Measurements from ENCODE around the gene NCAPD3. TPM values are rescaled to one million over a fixed set of nuclear protein-coding genes. Genes with fewer than 3 reads are reported as not detected.

The NCAPD3 gene
- total RNA-seq, 1 experiment from 2014 or later, result 52.2 TPM

DNA sequence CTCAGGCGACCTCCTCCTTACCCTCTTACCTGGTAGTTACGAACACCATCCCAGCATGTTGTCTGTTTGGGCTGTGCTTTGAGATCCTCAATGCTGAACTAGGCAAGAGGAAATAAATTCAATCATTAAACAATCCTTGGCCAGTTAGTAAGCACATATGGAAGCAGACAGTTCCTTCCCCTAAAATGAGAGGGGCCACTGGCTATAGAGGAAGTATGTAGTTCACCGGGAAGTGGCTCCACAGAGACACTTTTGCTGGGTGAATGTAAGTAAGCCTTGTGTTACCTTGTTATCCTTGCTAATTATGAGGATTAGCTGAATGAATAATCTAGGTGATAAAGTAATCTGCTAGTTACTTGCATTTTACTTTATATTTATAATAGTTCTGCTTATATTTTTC lies 26.5 kb upstream of the NCAPD3 start:
- Mint-ChIP-seq H3K27ac (no peak overlapping the region), H3K4me3 (no peak overlapping the region), H3K9me3 (no peaks in the 10 kb centered on the region), H3K36me3 (ENCODE audit: insufficient read depth in 1 of 3, low read depth in 3 of 3) (peaks cover 19 to 49% (median 35%) of the 10 kb centered on the region in 3 experiments), H3K27me3 (ENCODE audit: low read depth) (no peaks in the 10 kb centered on the region), H3K4me1 (peaks cover 23 to 26% of the 10 kb centered on the region in 2 experiments)
- Histone ChIP-seq H4K91ac (ENCODE audit: insufficient read length, low read depth, low read length) (no peak overlapping the region), H2BK15ac (ENCODE audit: low read depth, low read length) (no peak overlapping the region), H3K23me2 (ENCODE audit: insufficient read length, low read depth, low read length, poor library complexity, severe bottlenecking) (peaks cover 3% of the 10 kb centered on the region), H2BK5ac (ENCODE audit: insufficient read length, low read length) (no peak overlapping the region), H3K4me1 (ENCODE audit: insufficient read depth, low read length) (0 out of 2 replicates have a peak, but pooled peaks cover 2% of the 10 kb centered on the region), H2BK20ac (ENCODE audit: low read depth, low read length, poor library complexity, severe bottlenecking) (no peak overlapping the region), H2BK12ac (ENCODE audit: insufficient read length, low read depth, low read length) (no peak overlapping the region), H3T11ph (ENCODE audit: low read length) (no peak overlapping the region), H4K5ac (ENCODE audit: insufficient read length, low read depth, low read length) (no peak overlapping the region), H4K20me1 (ENCODE audit: control insufficient read depth, insufficient read depth, insufficient read length) (no peaks in the 10 kb centered on the region), H3K27me3 (ENCODE audit: insufficient read depth, low read length) (no peaks in the 10 kb centered on the region), H3K4me2 (ENCODE audit: insufficient read depth, insufficient read length, low read length) (no peak overlapping the region), H3K23ac (ENCODE audit: insufficient read length, low read depth, low read length) (no peak overlapping the region), H2BK120ac (ENCODE audit: low read depth, low read length, poor library complexity, severe bottlenecking) (no peak overlapping the region), H3K79me2 (ENCODE audit: insufficient read depth, low read length) (no peaks in the 10 kb centered on the region), H3K18ac (ENCODE audit: insufficient read length, low read depth, low read length) (no peak overlapping the region), H4K8ac (replicated peaks; ENCODE audit: insufficient read length, low read depth, low read length) (no peak overlapping the region), H3K79me1 (ENCODE audit: insufficient read depth, low read depth, low read length, poor library complexity, severe bottlenecking) (no peaks in the 10 kb centered on the region), H3K14ac (ENCODE audit: insufficient read depth, low read length) (no peak overlapping the region), H3K9ac (ENCODE audit: extremely low read depth, insufficient read length, low read length) (no peak overlapping the region), H2AK5ac (ENCODE audit: insufficient read length, low read length) (no peak overlapping the region), H3K9me3 (ENCODE audit: control insufficient read depth, low read depth, low read length) (no peaks in the 10 kb centered on the region), H3K4ac (ENCODE audit: low read depth, low read length) (no peak overlapping the region), H3K56ac (ENCODE audit: insufficient read length, low read depth, low read length) (no peak overlapping the region), H3K27ac (ENCODE audit: insufficient read length, low read depth, low read length) (no peak overlapping the region), H2AFZ (ENCODE audit: low read length) (no peak overlapping the region)
- no peak for DNase-seq
- TF ChIP-seq, protein P1, sequence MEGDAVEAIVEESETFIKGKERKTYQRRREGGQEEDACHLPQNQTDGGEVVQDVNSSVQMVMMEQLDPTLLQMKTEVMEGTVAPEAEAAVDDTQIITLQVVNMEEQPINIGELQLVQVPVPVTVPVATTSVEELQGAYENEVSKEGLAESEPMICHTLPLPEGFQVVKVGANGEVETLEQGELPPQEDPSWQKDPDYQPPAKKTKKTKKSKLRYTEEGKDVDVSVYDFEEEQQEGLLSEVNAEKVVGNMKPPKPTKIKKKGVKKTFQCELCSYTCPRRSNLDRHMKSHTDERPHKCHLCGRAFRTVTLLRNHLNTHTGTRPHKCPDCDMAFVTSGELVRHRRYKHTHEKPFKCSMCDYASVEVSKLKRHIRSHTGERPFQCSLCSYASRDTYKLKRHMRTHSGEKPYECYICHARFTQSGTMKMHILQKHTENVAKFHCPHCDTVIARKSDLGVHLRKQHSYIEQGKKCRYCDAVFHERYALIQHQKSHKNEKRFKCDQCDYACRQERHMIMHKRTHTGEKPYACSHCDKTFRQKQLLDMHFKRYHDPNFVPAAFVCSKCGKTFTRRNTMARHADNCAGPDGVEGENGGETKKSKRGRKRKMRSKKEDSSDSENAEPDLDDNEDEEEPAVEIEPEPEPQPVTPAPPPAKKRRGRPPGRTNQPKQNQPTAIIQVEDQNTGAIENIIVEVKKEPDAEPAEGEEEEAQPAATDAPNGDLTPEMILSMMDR (conservative IDR thresholded peaks at IDR 0.05), result no peak
- no CpG with 5 or more reads among the region's 3 CpGs for WGBS (ENCODE audit: extremely low coverage, insufficient read length, low lambda C conversion rate)
